GM23338 (cell line): ENCODE measurements around the gene PRDM4. TPM values are rescaled to one million over a fixed set of nuclear protein-coding genes. Genes with fewer than 3 reads are reported as not detected.

Experiments
- ATAC-seq: fragments of 200-7000 bp; cut with Tn5 transposase; 3 replicates; pipeline ENCODE4 v1.9.1; 2020
- DNase-seq: peaks from one replicate; pipeline ENCODE4 v3.0.0-alpha.2; 2015; ENCODE audit warnings: low spot score
- H2AFZ ChIP-seq: fragments of 200-600 bp; sonication (generic); 2 replicates; pipeline ENCODE4 v1.8.0; 2016; ENCODE audit warnings: antibody characterized with exemption, mild to moderate bottlenecking, moderate library complexity
- H3F3A ChIP-seq: fragments of 200-600 bp; sonication (generic); replicated peaks from 2 replicates; pipeline ENCODE4 v1.8.0; 2017; ENCODE audit warnings: antibody characterized with exemption, mixed run types, low read depth
- H3K27ac ChIP-seq: fragments of 200-600 bp; sonication (generic); 2 replicates; pipeline ENCODE4 v1.6.1; 2016; ENCODE audit warnings: low read depth
- H3K27me3 ChIP-seq: fragments of 200-600 bp; sonication (generic); 2 replicates; pipeline ENCODE4 v1.8.0; 2016; ENCODE audit warnings: mild to moderate bottlenecking, mixed run types, moderate library complexity; ENCODE audit not compliant: insufficient read depth
- H3K36me3 ChIP-seq: fragments of 200-600 bp; sonication (generic); 2 replicates; pipeline ENCODE4 v1.8.0; 2016; ENCODE audit warnings: mild to moderate bottlenecking; ENCODE audit not compliant: insufficient read depth
- H3K4me1 ChIP-seq: fragments of 200-600 bp; sonication (generic); 2 replicates; pipeline ENCODE4 v1.8.0; 2016; ENCODE audit warnings: mild to moderate bottlenecking, moderate library complexity; ENCODE audit not compliant: insufficient read depth
- H3K4me2 ChIP-seq: fragments of 200-600 bp; sonication (generic); 2 replicates; pipeline ENCODE4 v1.7.1; 2017; ENCODE audit warnings: mixed run types
- H3K4me3 ChIP-seq: fragments of 200-600 bp; sonication (generic); 2 replicates; pipeline ENCODE4 v1.6.1; 2016; ENCODE audit warnings: mixed run types
- H3K79me2 ChIP-seq: fragments of 200-600 bp; sonication (generic); replicated peaks from 2 replicates; pipeline ENCODE4 v1.8.0; 2017; ENCODE audit warnings: mild to moderate bottlenecking; ENCODE audit not compliant: insufficient read depth
- H3K9me2 ChIP-seq: fragments of 200-600 bp; sonication (generic); 2 replicates; pipeline ENCODE4 v1.8.0; 2017; ENCODE audit not compliant: insufficient read depth
- H4K20me1 ChIP-seq: fragments of 200-600 bp; sonication (generic); replicated peaks from 2 replicates; pipeline ENCODE4 v1.8.0; 2017; ENCODE audit warnings: mild to moderate bottlenecking; ENCODE audit not compliant: insufficient read depth
- H3K27ac Mint-ChIP-seq: 2 replicates; pipeline ENCODE4 v1.8.0; 2020; ENCODE audit warnings: inconsistent platforms, mild to moderate bottlenecking, moderate library complexity, mixed read lengths
- H3K27me3 Mint-ChIP-seq: 3 replicates; pipeline ENCODE4 v1.8.0; 2022; ENCODE audit warnings: low read depth, mild to moderate bottlenecking, moderate library complexity, mixed read lengths, inconsistent platforms; ENCODE audit not compliant: insufficient read depth, poor library complexity
- H3K36me3 Mint-ChIP-seq: 3 replicates; pipeline ENCODE4 v1.8.0; 2021; ENCODE audit warnings: low read depth, mild to moderate bottlenecking, inconsistent platforms, moderate library complexity, mixed read lengths
- H3K4me1 Mint-ChIP-seq: 3 replicates; pipeline ENCODE4 v1.8.0; 2020; ENCODE audit warnings: mild to moderate bottlenecking, inconsistent platforms, mixed read lengths
- H3K4me3 Mint-ChIP-seq: 3 replicates; pipeline ENCODE4 v1.8.0; 2021; ENCODE audit warnings: moderate library complexity, mild to moderate bottlenecking, inconsistent platforms, mixed read lengths
- H3K9me3 Mint-ChIP-seq: 3 replicates; pipeline ENCODE4 v1.8.0; 2020; ENCODE audit warnings: moderate library complexity, mild to moderate bottlenecking, inconsistent platforms, mixed read lengths
- CTCF ChIP-seq, 2 experiments: fragments of 200-600 bp in 1 of 2; sonication (generic) in 1 of 2; conservative IDR thresholded peaks; 2 replicates each; pipeline versions ENCODE4 v1.5.1 to v1.6.1; 2016 to 2017; ENCODE audit warnings: antibody characterized with exemption in 2 of 2, low read depth in 2 of 2, mild to moderate bottlenecking in 2 of 2, moderate library complexity in 1 of 2
- ETS1 ChIP-seq: IDR thresholded peaks from 2 replicates; pipeline ENCODE4 v1.6.1; 2016; ENCODE audit warnings: antibody characterized with exemption
- EZH2 ChIP-seq: fragments of 200-600 bp; sonication (generic); IDR thresholded peaks from one replicate; pipeline ENCODE4 v1.8.0; 2017; ENCODE audit warnings: antibody characterized with exemption, mild to moderate bottlenecking, low read depth; ENCODE audit not compliant: unreplicated experiment
- EZH2phosphoT487 ChIP-seq: fragments of 200-600 bp; sonication (generic); IDR thresholded peaks from one replicate; pipeline ENCODE4 v1.8.1; 2018; ENCODE audit warnings: antibody characterized with exemption; ENCODE audit not compliant: unreplicated experiment
- JUNB ChIP-seq: IDR thresholded peaks from one replicate; pipeline ENCODE4 v1.6.1; 2016; ENCODE audit warnings: antibody characterized with exemption; ENCODE audit not compliant: unreplicated experiment
- POLR2AphosphoS5 ChIP-seq: IDR thresholded peaks from 2 replicates; pipeline ENCODE4 v1.6.1; 2016; ENCODE audit warnings: antibody characterized with exemption, low read depth
- STAT1 ChIP-seq: IDR thresholded peaks from one replicate; pipeline ENCODE4 v1.6.1; 2016; ENCODE audit warnings: antibody characterized with exemption; ENCODE audit not compliant: unreplicated experiment
- ZNF114 ChIP-seq: fragments of 250-450 bp; sonication (Bioruptor Pico); IDR thresholded peaks from 2 replicates; pipeline ENCODE4 v1.5.0; 2020; ENCODE audit warnings: mild to moderate bottlenecking, moderate library complexity
- ZNF331 ChIP-seq: fragments of 250-450 bp; sonication (Bioruptor Pico); IDR thresholded peaks from 2 replicates; pipeline ENCODE4 v1.5.0; 2020; ENCODE audit warnings: low read depth, mild to moderate bottlenecking, moderate library complexity
- polyA plus RNA-seq: library from polyadenylated mRNA; unstranded; fragments of >200 nt; fragmentation: Nextera tagmentation; extraction: Ambion mirVana; gene quantifications from 2 replicates; pipeline ENCODE4 v1.2.1, GENCODE V29; 2016
- total RNA-seq: library from RNA; depleted of rRNA; stranded (reverse); fragments of >200 nt; shearing (Covaris generic); gene quantifications from 2 replicates; pipeline ENCODE4 v1.2.3, GENCODE V29; 2014

Gene PRDM4
- total and polyA plus RNA-seq, 2 experiments from 2014 or later, result 4.9 to 17.1 TPM

DNA sequence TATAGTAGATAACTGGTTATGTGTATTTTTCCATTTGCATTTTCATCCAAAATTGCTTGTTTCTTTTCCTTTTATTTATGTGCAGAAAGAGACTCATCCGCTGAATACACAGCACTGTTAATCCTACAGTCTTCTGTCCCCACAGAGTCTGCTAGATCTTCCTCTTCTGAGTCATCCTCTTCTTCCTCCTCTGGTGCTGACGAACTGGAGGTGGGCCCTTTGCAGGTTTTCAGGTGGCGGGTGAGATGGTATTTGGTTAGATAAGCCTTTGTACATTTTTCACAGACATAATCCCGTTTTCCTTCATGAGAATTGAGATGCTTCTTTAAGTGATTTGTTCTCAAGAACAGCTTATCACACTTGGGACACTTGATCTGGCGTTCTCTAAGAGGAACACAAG is 26.8 kb downstream of the PRDM4 start:
- H3K4me3 ChIP-seq, result no peak overlapping the region
- H4K20me1 ChIP-seq, result peaks cover 5% of the 10 kb centered on the region; the same call in 1 of the 2 replicates
- peaks cover 1% of the 10 kb centered on the region for H3K27me3 Mint-ChIP-seq
- H3K9me2 ChIP-seq, result no peaks in the 10 kb centered on the region
- H3K36me3 ChIP-seq, result peaks cover 27% of the 10 kb centered on the region
- H3K27me3 ChIP-seq, result no peaks in the 10 kb centered on the region
- no peak overlapping the region for H3K27ac ChIP-seq
- no peak overlapping the region for H3K4me3 Mint-ChIP-seq
- H3K27ac Mint-ChIP-seq, result no peak overlapping the region
- no peak overlapping the region for H2AFZ ChIP-seq
- peaks cover 52% of the 10 kb centered on the region for H3K36me3 Mint-ChIP-seq
- no peak for TF ChIP-seq EZH2
- TF ChIP-seq POLR2AphosphoS5, result no peak
- no peak for TF ChIP-seq ZNF114 (CRISPR knock-in tag)
- no peak for TF ChIP-seq ZNF331 (CRISPR knock-in tag)
- no peak for TF ChIP-seq STAT1
- no peak for TF ChIP-seq EZH2phosphoT487
- no peak for TF ChIP-seq ETS1
- no peak for TF ChIP-seq JUNB
- H3K4me2 ChIP-seq, result no peak overlapping the region
- no peaks in the 10 kb centered on the region for H3K79me2 ChIP-seq
- ATAC-seq (no peak), DNase-seq (no peak)
- no peaks in the 10 kb centered on the region for H3K4me1 ChIP-seq
- H3K4me1 Mint-ChIP-seq, result no peaks in the 10 kb centered on the region
- no peaks in the 10 kb centered on the region for H3K9me3 Mint-ChIP-seq
- no peaks in the 10 kb centered on the region for H3F3A ChIP-seq

- Histone ChIP-seq H3K4me1 (no peaks in the 10 kb centered on the region), H3K9me2 (no peaks in the 10 kb centered on the region), H3F3A (no peaks in the 10 kb centered on the region), H3K4me3 (no peak overlapping the region), H2AFZ (no peak overlapping the region), H3K27ac (no peak overlapping the region), H3K79me2 (no peaks in the 10 kb centered on the region), H3K27me3 (no peaks in the 10 kb centered on the region), H3K4me2 (no peak overlapping the region), H4K20me1 (no peaks in the 10 kb centered on the region; the same call in 1 of the 2 replicates), H3K36me3 (peaks cover 20% of the 10 kb centered on the region)
- H3K4me3 Mint-ChIP-seq, result no peak overlapping the region
- H3K36me3 Mint-ChIP-seq, result peaks cover 34% of the 10 kb centered on the region
- no peaks in the 10 kb centered on the region for H3K27me3 Mint-ChIP-seq
- H3K9me3 Mint-ChIP-seq, result peaks cover 3% of the 10 kb centered on the region; the same call in 2 of the 3 replicates
- TF ChIP-seq JUNB, result no peak
- no peak for TF ChIP-seq EZH2
- no peak for TF ChIP-seq STAT1
- peak in 1 of 2 experiments; percentile 30; a peak in 2 of 4 replicates for TF ChIP-seq CTCF (conservative IDR thresholded peaks at IDR 0.05; ENCODE audit: low read depth in 2 of 2)
- peak; percentile 86 for ATAC-seq
- H3K4me1 Mint-ChIP-seq, result no peaks in the 10 kb centered on the region
- DNase-seq, result peak; percentile 41
- H3K27ac Mint-ChIP-seq, result no peak overlapping the region
These were observed 28.6 kb downstream of the PRDM4 start for GRCh38 chr12:107732365-107732764.
